Inferior parietal cortex (tissue), 1 donor: Measurements from ENCODE around the gene SDCCAG8.

ENCODE experiments used
- DNase-seq: peaks from one replicate; pipeline ENCODE4 v3.0.0-alpha.2; 2016; ENCODE audit errors: extremely low spot score

The SDCCAG8 gene

DNA sequence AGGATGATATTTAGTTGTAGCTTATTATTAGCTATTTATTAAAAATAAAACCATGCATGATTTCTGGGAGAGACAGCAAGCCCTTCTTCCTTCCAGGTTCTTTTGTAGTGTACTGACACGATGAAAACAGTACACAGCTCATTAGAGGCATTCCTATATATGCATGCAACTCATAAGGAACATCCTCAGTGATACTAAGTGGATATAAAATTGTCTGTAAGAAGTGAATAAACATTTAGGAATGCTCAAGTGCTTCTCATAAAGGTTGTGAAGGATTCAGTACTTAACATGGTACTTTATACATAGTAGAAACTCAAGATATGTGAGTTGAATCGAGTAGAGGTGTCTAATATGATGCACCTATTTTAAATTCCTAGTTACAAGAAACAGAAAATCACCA, 287.7 kb downstream of the SDCCAG8 start:
- no peak for DNase-seq

DNA sequence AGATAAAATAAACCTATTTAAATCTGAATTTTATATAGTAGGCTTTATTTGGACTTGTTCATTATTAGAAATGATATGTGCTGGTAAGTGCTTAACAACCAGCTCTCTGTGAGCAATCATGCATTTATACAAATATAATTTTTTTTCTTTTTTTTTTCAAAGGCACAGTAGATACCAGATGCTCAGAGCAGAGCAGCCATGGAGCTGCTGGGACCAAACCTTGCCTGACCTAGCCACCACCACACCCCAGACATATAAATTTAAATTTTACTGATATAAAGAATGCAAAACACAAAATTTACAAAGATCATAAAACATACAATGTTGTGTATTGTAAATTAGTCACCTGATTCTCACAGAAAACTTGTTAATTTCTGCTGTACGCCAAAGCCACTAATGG, 290.6 kb downstream of the SDCCAG8 start:
- DNase-seq = no peak

DNA sequence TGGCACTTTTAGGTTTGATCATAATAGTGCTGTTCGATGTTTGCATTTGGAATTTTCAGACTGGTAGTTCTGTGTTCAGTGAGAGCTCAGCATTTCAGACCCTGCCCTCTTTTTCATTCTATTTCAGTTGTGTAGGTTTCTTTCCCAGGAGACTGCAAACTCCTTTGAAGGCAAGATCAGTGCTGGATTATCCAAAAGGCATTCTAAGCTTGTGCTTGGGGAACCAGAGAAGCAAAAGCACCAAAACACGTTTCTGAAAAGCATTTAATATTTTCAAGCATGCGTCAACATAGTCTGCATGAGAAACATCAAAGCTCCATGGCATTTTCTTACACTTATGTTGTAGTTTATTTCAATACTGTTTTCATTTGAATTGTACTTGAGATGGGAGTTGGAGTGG, 292.1 kb downstream of the SDCCAG8 start:
- no peak for DNase-seq

DNA sequence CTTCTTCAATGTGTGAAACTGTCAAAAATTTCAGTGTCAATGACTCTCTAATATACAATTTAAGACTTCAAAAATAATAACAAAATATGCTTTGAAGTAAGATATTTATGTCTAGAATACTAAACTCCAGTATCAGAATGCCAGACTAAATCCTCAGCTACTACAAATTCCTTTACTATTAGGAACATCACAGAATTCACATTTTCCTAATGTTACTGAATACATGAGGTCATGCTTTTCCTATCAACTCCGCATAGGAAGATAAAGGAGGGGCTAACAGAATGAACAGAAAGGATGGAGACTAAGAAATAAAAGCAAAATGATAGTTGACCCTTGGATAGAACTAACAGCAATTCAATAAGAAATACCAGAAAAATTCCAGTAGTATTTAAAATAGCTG, 292.7 kb downstream of the SDCCAG8 start:
- DNase-seq = no peak

DNA sequence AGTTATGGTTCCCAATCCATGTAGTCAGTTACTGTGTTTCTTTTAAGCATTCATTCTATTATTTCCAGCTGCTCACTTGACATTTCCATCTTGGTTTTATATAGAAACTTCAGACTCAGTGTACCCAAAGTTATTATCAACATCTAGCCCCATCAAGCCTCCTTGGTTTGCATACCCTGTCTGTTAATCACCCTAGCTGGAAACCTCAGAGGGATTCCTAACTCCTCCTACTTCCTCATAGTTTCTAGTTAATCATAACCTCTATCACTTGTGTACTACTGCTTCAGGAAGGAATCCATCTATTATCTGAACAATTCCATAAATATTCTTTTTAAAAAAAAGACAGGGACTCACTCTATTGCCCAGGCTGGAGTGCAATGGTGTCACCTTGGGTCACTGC, 293.3 kb downstream of the SDCCAG8 start:
- DNase-seq = no peak
